CD4-positive, alpha-beta T cell treated with Interleukin-21 for 1 hour (primary cell): ENCODE data around the gene GYS2.
"Not testable (repeated sequence)": the region's sequence is repeated elsewhere in the genome, so short reads cannot be mapped to it uniquely, and the experiment has no call there.

Experiments
- DNase-seq: peaks from one replicate; pipeline ENCODE4 v3.0.0-alpha.2; 2020

The GYS2 gene

GRCh38 chr12:21599143-21599999 lies 5.3 kb downstream of the GYS2 start:
- DNase-seq, result no peak

DNA sequence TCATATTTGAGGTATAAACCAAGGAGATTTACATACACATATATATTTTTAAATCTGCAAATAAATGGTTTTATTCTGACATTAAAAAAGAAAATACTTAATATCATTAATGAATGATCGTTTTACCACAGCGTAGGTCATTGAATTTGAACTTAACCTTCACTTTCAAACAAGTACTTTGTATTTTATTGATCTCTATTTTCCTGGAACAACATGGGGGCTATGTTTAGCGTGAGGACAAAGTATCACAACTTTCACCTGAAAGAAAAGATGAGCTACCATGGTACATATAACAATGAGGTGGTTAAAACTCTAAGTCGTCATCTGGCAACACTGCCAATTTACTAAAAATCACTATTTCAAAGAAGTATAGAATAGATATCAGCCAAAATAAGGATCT lies 6.0 kb downstream of the GYS2 start:
- no peak for DNase-seq

DNA sequence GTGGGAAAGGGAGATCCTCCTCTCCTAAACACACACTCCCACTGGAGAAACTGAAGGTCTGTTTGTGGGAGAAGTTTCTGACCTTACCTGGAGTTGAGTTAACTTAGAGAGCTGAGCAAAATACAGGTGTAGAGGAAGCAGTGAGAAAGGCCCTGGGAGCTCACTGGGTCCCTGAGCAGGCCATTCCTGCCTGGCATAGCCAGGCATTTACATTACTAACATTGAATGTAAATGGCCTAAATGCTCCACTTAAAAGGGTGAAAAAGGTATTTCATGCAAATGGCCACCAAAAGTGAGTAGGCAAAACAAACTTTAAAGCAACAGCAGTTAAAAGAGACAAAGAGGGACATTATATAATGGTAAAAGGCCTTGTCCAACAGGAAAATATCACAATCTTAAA lies 9.3 kb downstream of the GYS2 start:
- not testable (repeated sequence) for DNase-seq

DNA sequence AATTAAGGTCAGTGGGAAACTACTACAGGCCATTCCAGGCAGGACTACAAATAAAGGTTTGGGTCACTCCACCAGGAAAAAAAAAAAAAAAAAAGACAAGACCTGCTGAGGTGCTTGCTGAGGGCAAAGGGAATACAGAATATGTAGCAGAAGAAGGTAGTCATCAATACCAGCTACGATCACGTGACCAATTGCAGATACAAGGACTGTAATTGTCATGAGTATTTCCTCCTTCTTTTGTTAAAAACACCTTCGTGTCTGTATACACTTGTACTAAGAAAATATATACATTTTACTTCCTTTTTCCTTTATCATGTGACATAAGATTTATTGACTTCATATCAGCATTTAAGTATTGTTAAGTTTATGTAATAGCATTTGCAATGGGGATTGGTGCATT lies 19.2 kb downstream of the GYS2 start:
- DNase-seq, result no peak

- not testable (repeated sequence) for DNase-seq
Observed at GRCh38 chr12:21584403-21585182, 20.1 kb downstream of the GYS2 start.

DNA sequence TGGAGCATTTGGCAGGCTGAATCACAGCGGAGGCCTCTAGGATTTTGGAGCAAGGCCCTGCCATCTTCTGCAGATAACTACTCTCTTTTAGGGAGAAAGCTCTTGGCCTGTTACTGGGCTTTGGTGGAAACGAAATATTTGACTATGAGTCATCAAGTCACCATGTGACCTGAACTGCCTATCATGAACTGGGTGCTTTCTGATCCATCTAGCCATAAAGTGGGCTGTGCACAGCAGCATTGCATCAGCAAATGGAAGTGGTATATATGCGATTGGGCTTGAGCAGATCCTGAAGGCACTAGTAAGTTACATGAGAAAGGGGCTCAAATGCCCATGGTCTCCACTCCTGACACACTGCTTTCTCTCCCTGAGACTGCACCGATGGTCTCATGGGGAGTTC lies 21.1 kb downstream of the GYS2 start:
- no peak for DNase-seq

- no peak for DNase-seq
Observed at GRCh38 chr12:21580748-21581516, 23.7 kb downstream of the GYS2 start.

- DNase-seq, result no peak
Observed at GRCh38 chr12:21577516-21577915, 27.1 kb downstream of the GYS2 start.

GRCh38 chr12:21576431-21576830 lies 28.2 kb downstream of the GYS2 start:
- no peak for DNase-seq

- DNase-seq, result no peak
Observed at GRCh38 chr12:21573733-21574358, 30.8 kb downstream of the GYS2 start.

DNA sequence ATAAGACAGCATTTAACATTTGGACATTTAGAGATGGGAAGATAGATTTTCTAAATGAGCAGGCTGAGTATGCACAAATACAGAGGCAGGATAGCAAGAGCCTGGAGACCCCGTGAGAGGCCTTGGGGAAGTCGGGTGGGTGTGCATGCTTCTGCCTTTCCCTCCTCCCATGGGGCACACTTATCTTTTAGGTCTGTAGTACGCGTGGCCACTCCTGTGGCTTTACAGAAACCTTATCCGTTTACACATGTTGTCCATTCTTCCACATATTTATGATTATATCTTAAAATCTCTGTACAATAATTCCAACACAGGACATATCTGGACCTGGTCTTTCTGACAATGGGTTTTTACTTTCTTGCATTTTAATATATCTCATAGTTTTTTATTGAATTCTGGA lies 33.6 kb downstream of the GYS2 start:
- DNase-seq, result no peak

GRCh38 chr12:21568115-21568514 lies 36.5 kb downstream of the GYS2 start:
- DNase-seq, result no peak

- no peak for DNase-seq
Observed at GRCh38 chr12:21566907-21567394, 37.7 kb downstream of the GYS2 start.

GRCh38 chr12:21566223-21566906 lies 38.3 kb downstream of the GYS2 start:
- DNase-seq, result no peak

GRCh38 chr12:21562859-21563258 lies 41.8 kb downstream of the GYS2 start:
- DNase-seq, result no peak

DNA sequence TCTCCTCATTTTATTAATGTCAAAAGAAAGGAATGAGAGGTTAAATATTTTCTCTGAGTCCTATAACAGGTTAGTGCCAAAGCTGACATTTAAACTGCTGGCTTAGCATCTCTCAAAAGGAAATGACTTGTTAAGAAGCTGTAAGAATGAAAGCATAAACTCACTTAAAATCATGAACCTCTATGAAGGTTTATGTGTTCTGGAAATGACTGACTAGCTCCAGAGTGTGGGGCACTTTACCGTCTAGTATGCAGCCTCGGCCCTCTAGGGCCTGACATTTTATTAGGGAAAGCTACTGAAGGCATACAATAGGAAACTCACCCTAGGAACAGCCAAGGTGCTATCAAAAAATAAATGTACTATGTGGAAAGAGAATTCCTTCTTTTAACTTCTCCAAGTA lies 43.5 kb downstream of the GYS2 start:
- no peak for DNase-seq

GRCh38 chr12:21559855-21560569 lies 44.6 kb downstream of the GYS2 start:
- no peak for DNase-seq

- no peak for DNase-seq
Observed at GRCh38 chr12:21558100-21558679, 46.5 kb downstream of the GYS2 start.

DNA sequence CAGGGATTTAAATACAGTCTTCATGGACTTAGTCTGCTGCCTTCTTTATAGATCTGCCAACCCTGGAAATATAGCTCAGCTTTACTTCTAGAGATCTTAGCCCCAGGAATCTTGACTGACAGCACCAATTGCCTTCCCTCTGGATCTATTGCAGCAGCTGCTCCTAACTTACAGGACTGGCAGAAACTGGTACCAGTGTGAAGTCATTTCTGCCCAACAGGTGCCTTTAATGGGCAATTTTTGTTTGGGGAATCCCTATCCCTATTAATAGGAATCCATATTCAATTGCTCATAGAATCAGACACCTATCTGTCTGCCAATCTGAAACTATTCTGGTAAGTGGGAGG lies 51.3 kb downstream of the GYS2 start:
- no peak for DNase-seq

GRCh38 chr12:21552635-21553328 lies 51.9 kb downstream of the GYS2 start:
- DNase-seq, result no peak
